HG03571 (cell line): ENCODE results near the gene WT1.

Experiments used
- ATAC-seq: cut with Tn5 transposase; IDR thresholded peaks from one replicate; pipeline ENCODE4 v1.9.1; 2021; ENCODE audit not compliant: unreplicated experiment

Gene WT1

GRCh38 chr11:32425761-32426160 lies 9.6 kb downstream of the WT1 start:
- ATAC-seq = no peak

GRCh38 chr11:32422545-32422944 lies 12.8 kb downstream of the WT1 start:
- ATAC-seq = no peak

GRCh38 chr11:32421992-32422391 lies 13.3 kb downstream of the WT1 start:
- ATAC-seq = no peak

GRCh38 chr11:32420937-32421901 lies 14.1 kb downstream of the WT1 start:
- peak; percentile 90 for ATAC-seq

GRCh38 chr11:32420139-32420538 lies 15.2 kb downstream of the WT1 start:
- no peak for ATAC-seq

- ATAC-seq = no peak
Measured at GRCh38 chr11:32418836-32419235, 16.5 kb downstream of the WT1 start.

- no peak for ATAC-seq
Measured at GRCh38 chr11:32417806-32418205, 17.5 kb downstream of the WT1 start.

- ATAC-seq = no peak
Measured at GRCh38 chr11:32416301-32416700, 19.0 kb downstream of the WT1 start.

GRCh38 chr11:32414925-32415324 lies 20.4 kb downstream of the WT1 start:
- no peak for ATAC-seq

GRCh38 chr11:32411942-32412615 lies 23.3 kb downstream of the WT1 start:
- ATAC-seq = no peak

- no peak for ATAC-seq
Measured at GRCh38 chr11:32405592-32405991, 29.7 kb downstream of the WT1 start.

GRCh38 chr11:32402836-32403235 lies 32.5 kb downstream of the WT1 start:
- no peak for ATAC-seq

GRCh38 chr11:32400670-32401369 lies 34.5 kb downstream of the WT1 start:
- ATAC-seq = no peak

- no peak for ATAC-seq
Measured at GRCh38 chr11:32400196-32400595, 35.1 kb downstream of the WT1 start.

GRCh38 chr11:32396991-32397390 lies 38.3 kb downstream of the WT1 start:
- no peak for ATAC-seq

- no peak for ATAC-seq
Measured at GRCh38 chr11:32396331-32396730, 39.0 kb downstream of the WT1 start.

- ATAC-seq = no peak
Measured at GRCh38 chr11:32395127-32395526, 40.2 kb downstream of the WT1 start.

- no peak for ATAC-seq
Measured at GRCh38 chr11:32392840-32393239, 42.5 kb downstream of the WT1 start.

GRCh38 chr11:32391956-32392553 lies 43.3 kb downstream of the WT1 start:
- ATAC-seq = no peak

- no peak for ATAC-seq
Measured at GRCh38 chr11:32391479-32391878, 43.9 kb downstream of the WT1 start.

- no peak for ATAC-seq
Measured at GRCh38 chr11:32390712-32391111, 44.6 kb downstream of the WT1 start.
